ENCODE results near the gene CBX1.

The CBX1 gene

GRCh38 chr17:48024149-48025039 is 76.9 kb downstream of the CBX1 start:
- H3K4me3 ChIP-seq (ENCODE audit: low read depth, low read length), result peak overlapping the region; percentile 52
- no peak for TF ChIP-seq CTCF (IDR thresholded peaks at IDR 0.05; ENCODE audit: borderline replicate concordance, insufficient read depth, low read depth, low read length)

GRCh38 chr17:48023400-48024148 is 77.7 kb downstream of the CBX1 start:
- TF ChIP-seq CTCF (IDR thresholded peaks at IDR 0.05; ENCODE audit: borderline replicate concordance, insufficient read depth, low read depth, low read length), result 0 out of 2 replicates have a peak, but pooled peaks have one; percentile 10
- H3K4me3 ChIP-seq (ENCODE audit: low read depth, low read length), result peak overlapping the region; percentile 52

DNA sequence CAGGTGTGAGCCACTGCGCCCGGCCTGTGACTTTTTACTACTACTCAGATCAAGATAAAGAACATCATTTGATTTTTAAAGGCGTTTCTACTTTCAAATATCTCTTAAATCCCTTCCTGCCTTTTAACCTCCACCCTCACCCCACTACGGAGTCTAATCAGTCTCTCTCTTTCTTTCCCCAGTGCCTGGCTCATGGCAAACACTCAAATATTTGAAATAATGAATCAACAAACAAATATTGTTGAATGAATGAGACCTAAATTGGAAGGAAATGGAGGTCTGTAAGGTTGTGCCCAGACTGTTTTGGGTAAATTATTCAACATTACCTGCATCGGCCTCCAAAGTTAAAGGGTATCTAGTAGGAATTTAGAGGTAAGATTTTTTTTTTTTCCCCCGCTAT is 78.4 kb downstream of the CBX1 start:
- H3K4me3 ChIP-seq (ENCODE audit: low read depth, low read length), result no peak overlapping the region
- TF ChIP-seq CTCF (IDR thresholded peaks at IDR 0.05; ENCODE audit: borderline replicate concordance, insufficient read depth, low read depth, low read length), result no peak

DNA sequence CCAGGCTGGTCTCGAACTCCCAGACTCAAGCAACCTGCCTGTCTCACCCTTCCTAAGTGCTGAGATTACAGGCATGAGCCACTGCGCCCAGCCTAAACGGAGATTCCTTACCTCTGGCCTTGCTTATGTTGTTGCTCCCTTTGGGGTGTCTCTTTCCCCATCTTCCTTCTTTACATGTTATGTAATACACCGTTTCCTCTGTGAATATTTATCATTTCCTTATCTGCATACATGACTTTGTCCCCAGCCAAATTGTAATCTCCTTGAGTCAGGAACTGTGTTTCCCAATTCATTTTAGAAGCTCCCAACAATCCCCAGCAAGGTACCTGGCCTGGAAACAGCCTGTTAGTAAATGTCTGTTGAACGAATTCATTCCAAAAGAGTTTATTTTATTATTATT is 79.3 kb downstream of the CBX1 start:
- TF ChIP-seq CTCF (IDR thresholded peaks at IDR 0.05; ENCODE audit: borderline replicate concordance, insufficient read depth, low read depth, low read length), result no peak
- H3K4me3 ChIP-seq (ENCODE audit: low read depth, low read length), result no peak overlapping the region
